ENCODE data around the gene CACNA1C. TPM values are rescaled to one million over a fixed set of nuclear protein-coding genes. Genes with fewer than 3 reads are reported as not detected.
"Not testable (repeated sequence)": the region's sequence is repeated elsewhere in the genome, so short reads cannot be mapped to it uniquely, and the experiment has no call there.

CACNA1C gene
- total RNA-seq, 1 donor from 2014 or later: 1.3 TPM

GRCh38 chr12:2125651-2126522 is 73.1 kb downstream of the CACNA1C start:
- no peak overlapping the region for H3K4me3 ChIP-seq (ENCODE audit: low read depth, low read length)
- DNase-seq (ENCODE audit: low read depth): no peak
- H3K27me3 ChIP-seq (ENCODE audit: control insufficient read depth, insufficient read depth, low read length): no peaks in the 10 kb centered on the region
- H3K36me3 ChIP-seq (ENCODE audit: control insufficient read depth, insufficient read depth, low read length): no peaks in the 10 kb centered on the region
- no peak for TF ChIP-seq CTCF (IDR thresholded peaks at IDR 0.05; ENCODE audit: insufficient read depth, low read length, poor library complexity, severe bottlenecking)

DNA sequence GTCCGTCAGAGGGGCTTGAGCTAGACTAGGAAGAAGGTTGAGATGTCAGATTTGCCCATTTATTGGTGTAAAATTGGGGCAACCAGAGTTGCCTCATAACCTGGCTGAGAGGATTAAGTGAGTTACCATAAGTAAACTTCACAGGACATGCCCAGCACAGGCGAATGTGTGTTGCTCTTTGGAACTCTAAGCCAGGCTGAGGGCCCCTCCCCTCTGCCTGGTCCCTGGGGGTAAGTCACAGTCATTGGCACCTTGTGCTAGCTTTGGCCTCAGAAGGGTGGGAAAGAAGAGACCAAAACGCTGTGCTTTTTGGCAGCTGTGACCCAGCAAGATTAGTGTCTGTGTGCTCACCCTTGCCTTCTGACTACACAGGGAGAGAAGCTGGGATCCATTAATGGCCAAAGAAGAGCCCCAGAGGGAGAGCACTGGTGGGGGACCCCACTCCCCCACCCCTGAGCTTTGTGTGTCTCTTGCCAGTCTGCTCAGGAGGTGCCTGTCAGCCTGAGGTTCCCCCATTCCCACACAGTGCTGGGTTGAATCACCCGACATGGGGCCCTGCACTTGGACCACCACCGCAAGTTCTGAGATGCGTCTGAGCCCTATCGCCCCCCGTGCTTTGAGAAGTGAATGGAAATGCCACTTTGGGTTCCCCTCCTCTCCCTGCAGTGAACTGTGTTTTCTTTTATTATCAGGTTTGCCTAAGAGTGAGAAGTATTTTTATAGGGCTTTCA is 74.1 kb downstream of the CACNA1C start:
- Histone ChIP-seq H3K4me3 (ENCODE audit: low read depth, low read length) (no peak overlapping the region), H3K36me3 (ENCODE audit: control insufficient read depth, insufficient read depth, low read length) (no peaks in the 10 kb centered on the region), H3K27me3 (ENCODE audit: control insufficient read depth, insufficient read depth, low read length) (no peaks in the 10 kb centered on the region)
- DNase-seq (ENCODE audit: low read depth): no peak
- no peak for TF ChIP-seq CTCF (IDR thresholded peaks at IDR 0.05; ENCODE audit: insufficient read depth, low read length, poor library complexity, severe bottlenecking)

- no peak overlapping the region for H3K4me3 ChIP-seq (ENCODE audit: low read depth, low read length)
Measured at GRCh38 chr12:2129076-2129475, 76.3 kb downstream of the CACNA1C start.

GRCh38 chr12:2135661-2136418 is 83.1 kb downstream of the CACNA1C start:
- H3K36me3 ChIP-seq (ENCODE audit: control insufficient read depth, insufficient read depth, low read length): not testable (repeated sequence)

More at GRCh38 chr12:2129076-2129475, 76.3 kb downstream of the CACNA1C start:
- H3K27me3 ChIP-seq (ENCODE audit: control insufficient read depth, insufficient read depth, low read length): no peaks in the 10 kb centered on the region
- TF ChIP-seq CTCF (IDR thresholded peaks at IDR 0.05; ENCODE audit: insufficient read depth, low read length, poor library complexity, severe bottlenecking): no peak
- no peaks in the 10 kb centered on the region for H3K36me3 ChIP-seq (ENCODE audit: control insufficient read depth, insufficient read depth, low read length)
- DNase-seq (ENCODE audit: low read depth): no peak

GRCh38 chr12:2136901-2137300 is 84.1 kb downstream of the CACNA1C start:
- no peaks in the 10 kb centered on the region for H3K36me3 ChIP-seq (ENCODE audit: control insufficient read depth, insufficient read depth, low read length)
- DNase-seq (ENCODE audit: low read depth): no peak
- H3K27me3 ChIP-seq (ENCODE audit: control insufficient read depth, insufficient read depth, low read length): no peaks in the 10 kb centered on the region
- TF ChIP-seq CTCF (IDR thresholded peaks at IDR 0.05; ENCODE audit: insufficient read depth, low read length, poor library complexity, severe bottlenecking): no peak
- no peak overlapping the region for H3K4me3 ChIP-seq (ENCODE audit: low read depth, low read length)

More at GRCh38 chr12:2135661-2136418, 83.1 kb downstream of the CACNA1C start:
- not testable (repeated sequence) for H3K27me3 ChIP-seq (ENCODE audit: control insufficient read depth, insufficient read depth, low read length); H3K4me3 ChIP-seq (ENCODE audit: low read depth, low read length); DNase-seq (ENCODE audit: low read depth)

GRCh38 chr12:2137711-2138110 is 84.9 kb downstream of the CACNA1C start:
- Histone ChIP-seq H3K27me3 (ENCODE audit: control insufficient read depth, insufficient read depth, low read length) (no peaks in the 10 kb centered on the region), H3K4me3 (ENCODE audit: low read depth, low read length) (no peak overlapping the region), H3K36me3 (ENCODE audit: control insufficient read depth, insufficient read depth, low read length) (no peaks in the 10 kb centered on the region)
- TF ChIP-seq CTCF (IDR thresholded peaks at IDR 0.05; ENCODE audit: insufficient read depth, low read length, poor library complexity, severe bottlenecking): no peak
- DNase-seq (ENCODE audit: low read depth): no peak

All from kidney epithelial cell (primary cell).